A673 (cell line): Measurements from ENCODE around the gene IGFL3.

Experiments
- EZH2 ChIP-seq: fragments of 200-600 bp; sonication (generic); IDR thresholded peaks from 2 replicates; pipeline ENCODE4 v1.6.1; 2017; ENCODE audit warnings: borderline replicate concordance, low read depth, mild to moderate bottlenecking, mixed read lengths, antibody characterized with exemption, low read length; ENCODE audit not compliant: poor library complexity, severe bottlenecking
- TF ChIP-seq, protein P1 (sequence below): fragments of 300-800, 200-600 bp; sonication (generic); conservative IDR thresholded peaks from 2 replicates; pipeline ENCODE4 v1.5.1; 2017; ENCODE audit warnings: low read depth, mild to moderate bottlenecking, antibody characterized with exemption, low read length, moderate library complexity, mixed read lengths

DNA sequence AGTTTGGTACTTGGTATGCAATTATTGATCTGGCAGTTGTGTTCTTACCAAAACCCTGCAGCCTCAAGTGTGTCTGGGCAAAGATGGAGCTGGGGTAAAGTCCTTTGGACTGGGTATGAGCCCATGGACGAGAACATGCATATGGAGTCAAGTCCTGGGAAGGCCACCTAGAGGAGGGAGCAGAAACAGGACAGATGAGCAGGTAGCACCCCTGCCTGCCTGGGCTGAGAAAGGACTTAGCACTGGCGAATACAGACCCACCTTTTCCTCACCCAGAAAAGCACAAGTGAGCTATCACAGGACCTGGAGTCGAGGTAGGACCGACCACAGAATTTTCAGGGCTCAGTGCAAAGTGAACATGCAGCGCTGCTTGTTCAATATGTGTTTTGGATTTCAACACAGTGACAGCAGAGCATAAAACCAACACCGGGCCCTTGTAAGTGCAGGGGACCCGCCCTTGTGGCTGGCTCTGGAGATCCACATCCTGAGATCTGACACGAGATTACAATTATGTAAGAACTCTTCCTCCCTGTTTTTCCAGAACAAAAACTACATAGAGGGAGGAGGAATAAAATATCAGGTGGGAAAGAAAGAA lies 49.5 kb upstream of the IGFL3 start:
- TF ChIP-seq, protein P1, sequence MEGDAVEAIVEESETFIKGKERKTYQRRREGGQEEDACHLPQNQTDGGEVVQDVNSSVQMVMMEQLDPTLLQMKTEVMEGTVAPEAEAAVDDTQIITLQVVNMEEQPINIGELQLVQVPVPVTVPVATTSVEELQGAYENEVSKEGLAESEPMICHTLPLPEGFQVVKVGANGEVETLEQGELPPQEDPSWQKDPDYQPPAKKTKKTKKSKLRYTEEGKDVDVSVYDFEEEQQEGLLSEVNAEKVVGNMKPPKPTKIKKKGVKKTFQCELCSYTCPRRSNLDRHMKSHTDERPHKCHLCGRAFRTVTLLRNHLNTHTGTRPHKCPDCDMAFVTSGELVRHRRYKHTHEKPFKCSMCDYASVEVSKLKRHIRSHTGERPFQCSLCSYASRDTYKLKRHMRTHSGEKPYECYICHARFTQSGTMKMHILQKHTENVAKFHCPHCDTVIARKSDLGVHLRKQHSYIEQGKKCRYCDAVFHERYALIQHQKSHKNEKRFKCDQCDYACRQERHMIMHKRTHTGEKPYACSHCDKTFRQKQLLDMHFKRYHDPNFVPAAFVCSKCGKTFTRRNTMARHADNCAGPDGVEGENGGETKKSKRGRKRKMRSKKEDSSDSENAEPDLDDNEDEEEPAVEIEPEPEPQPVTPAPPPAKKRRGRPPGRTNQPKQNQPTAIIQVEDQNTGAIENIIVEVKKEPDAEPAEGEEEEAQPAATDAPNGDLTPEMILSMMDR: no peak
- TF ChIP-seq EZH2: no peak
